Skeletal muscle cell (primary cell): ENCODE results near the gene TMEM253.

Source experiments
- DNase-seq: peaks from one replicate; pipeline ENCODE4 v3.0.0-alpha.2; 2010; ENCODE audit warnings: low read depth
- H3K4me3 ChIP-seq: 2 replicates; pipeline ENCODE4 v1.5.1; 2011; ENCODE audit warnings: low read depth, mild to moderate bottlenecking, control low read depth, low read length, moderate library complexity

Gene TMEM253

GRCh38 chr14:21070083-21070609, 30.7 kb upstream of the TMEM253 start, which contains the start of gene ARHGEF40:
Gene ARHGEF40 (plus strand): TSS chr14:21070304. CDS start chr14:21070397, 93 bp downstream.
- DNase-seq, result no peak
- H3K4me3 ChIP-seq, result peak within 1 kb of the TSS; percentile 74

GRCh38 chr14:21070610-21071224, 30.1 kb upstream of the TMEM253 start:
- H3K4me3 ChIP-seq, result peak overlapping the region; percentile 74
- DNase-seq, result no peak

- peak overlapping the region; percentile 74 for H3K4me3 ChIP-seq
- peak; percentile 97 for DNase-seq
Observed at GRCh38 chr14:21071225-21072030, 29.4 kb upstream of the TMEM253 start.

GRCh38 chr14:21072031-21072473, 28.8 kb upstream of the TMEM253 start:
- DNase-seq, result peak; percentile 92
- H3K4me3 ChIP-seq, result peak overlapping the region; percentile 74

GRCh38 chr14:21072781-21073339, 28.0 kb upstream of the TMEM253 start:
- DNase-seq, result no peak
- no peak overlapping the region for H3K4me3 ChIP-seq

DNA sequence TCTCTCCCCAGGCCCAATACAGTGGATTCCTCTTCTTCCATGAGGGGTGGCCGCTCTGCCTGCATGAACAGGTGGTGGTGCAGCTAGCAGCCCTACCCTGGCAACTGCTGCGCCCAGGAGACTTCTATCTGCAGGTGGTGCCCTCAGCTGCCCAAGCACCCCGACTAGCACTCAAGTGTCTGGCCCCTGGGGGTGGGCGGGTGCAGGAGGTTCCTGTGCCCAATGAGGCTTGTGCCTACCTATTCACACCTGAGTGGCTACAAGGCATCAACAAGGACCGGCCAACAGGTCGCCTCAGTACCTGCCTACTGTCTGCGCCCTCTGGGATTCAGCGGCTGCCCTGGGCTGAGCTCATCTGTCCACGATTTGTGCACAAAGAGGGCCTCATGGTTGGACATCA, 26.9 kb upstream of the TMEM253 start:
- no peak for DNase-seq
- no peak overlapping the region for H3K4me3 ChIP-seq

- H3K4me3 ChIP-seq, result no peak overlapping the region
- DNase-seq, result no peak
Observed at GRCh38 chr14:21074398-21075272, 26.2 kb upstream of the TMEM253 start.

DNA sequence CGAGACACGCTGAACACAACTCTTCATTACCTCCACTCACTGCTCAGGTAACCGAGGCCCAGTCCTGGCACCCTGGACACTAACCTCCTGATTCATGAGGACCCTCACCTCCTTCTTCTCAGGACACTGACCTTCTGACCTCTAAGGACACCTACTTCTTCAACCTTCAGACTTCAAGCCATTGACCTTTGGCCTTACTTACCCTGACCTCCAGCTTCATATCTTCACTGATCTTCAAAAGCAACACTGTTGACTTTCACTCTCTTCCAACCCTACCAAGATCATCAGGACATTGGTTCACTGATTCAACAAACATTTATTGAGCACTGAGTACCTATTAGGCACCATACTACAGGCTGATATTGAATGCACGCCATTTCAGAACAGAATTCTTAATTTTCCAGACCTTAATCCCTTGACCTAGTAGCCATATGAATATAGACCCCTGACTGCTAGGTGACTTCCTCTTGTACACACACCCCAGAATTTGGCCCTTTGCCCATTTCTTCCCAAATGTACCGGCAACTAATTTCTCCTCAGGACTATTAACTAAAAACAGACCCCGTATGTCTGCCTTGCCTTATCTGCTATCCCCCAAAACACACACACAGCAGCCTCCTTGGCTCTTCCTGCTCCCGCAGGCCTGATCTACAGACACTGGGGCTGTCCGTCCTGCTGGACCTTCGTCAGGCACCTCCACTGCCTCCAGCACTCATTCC, 25.0 kb upstream of the TMEM253 start:
- H3K4me3 ChIP-seq, result no peak overlapping the region
- no peak for DNase-seq

DNA sequence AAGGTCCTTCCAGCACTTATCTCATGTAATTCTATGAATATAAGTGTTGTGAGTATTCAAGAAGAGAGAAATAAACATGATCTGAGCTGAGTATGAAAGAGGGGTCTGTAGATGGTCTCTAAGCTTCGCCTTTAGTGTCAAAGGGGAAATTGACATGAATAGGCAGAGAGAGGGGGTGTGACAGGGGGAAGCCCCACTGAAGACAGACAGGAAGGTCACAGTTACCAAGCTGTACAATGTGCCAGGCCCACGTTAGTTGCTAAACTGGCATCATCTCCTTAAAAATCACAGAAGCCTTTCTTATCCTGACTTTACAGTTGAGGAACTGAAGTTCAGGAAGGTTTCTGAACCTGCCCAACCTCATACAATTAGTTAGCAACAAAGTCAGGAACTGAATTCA, 23.2 kb upstream of the TMEM253 start:
- no peak for DNase-seq
- no peak overlapping the region for H3K4me3 ChIP-seq

- DNase-seq, result no peak
- no peak overlapping the region for H3K4me3 ChIP-seq
Observed at GRCh38 chr14:21078287-21078686, 22.6 kb upstream of the TMEM253 start.

GRCh38 chr14:21078726-21079125, 22.1 kb upstream of the TMEM253 start:
- no peak overlapping the region for H3K4me3 ChIP-seq
- DNase-seq, result no peak

DNA sequence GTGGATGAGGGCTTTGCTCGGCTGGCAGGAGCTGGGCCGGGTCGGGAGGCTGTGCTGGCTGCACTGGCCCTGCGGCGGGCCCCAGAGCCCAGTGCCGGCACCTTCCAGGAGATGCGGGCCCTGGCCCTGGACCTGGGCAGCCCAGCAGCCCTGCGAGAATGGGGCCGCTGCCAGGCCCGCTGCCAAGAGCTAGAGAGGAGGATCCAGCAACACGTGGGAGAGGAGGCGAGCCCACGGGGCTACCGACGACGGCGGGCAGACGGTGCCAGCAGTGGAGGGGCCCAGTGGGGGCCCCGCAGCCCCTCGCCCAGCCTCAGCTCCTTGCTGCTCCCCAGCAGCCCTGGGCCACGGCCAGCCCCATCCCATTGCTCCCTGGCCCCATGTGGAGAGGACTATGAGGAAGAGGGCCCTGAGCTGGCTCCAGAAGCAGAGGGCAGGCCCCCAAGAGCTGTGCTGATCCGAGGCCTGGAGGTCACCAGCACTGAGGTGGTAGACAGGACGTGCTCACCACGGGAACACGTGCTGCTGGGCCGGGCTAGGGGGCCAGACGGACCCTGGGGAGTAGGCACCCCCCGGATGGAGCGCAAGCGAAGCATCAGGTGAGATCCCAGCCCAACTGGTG, 19.2 kb upstream of the TMEM253 start:
- no peak overlapping the region for H3K4me3 ChIP-seq
- no peak for DNase-seq

DNA sequence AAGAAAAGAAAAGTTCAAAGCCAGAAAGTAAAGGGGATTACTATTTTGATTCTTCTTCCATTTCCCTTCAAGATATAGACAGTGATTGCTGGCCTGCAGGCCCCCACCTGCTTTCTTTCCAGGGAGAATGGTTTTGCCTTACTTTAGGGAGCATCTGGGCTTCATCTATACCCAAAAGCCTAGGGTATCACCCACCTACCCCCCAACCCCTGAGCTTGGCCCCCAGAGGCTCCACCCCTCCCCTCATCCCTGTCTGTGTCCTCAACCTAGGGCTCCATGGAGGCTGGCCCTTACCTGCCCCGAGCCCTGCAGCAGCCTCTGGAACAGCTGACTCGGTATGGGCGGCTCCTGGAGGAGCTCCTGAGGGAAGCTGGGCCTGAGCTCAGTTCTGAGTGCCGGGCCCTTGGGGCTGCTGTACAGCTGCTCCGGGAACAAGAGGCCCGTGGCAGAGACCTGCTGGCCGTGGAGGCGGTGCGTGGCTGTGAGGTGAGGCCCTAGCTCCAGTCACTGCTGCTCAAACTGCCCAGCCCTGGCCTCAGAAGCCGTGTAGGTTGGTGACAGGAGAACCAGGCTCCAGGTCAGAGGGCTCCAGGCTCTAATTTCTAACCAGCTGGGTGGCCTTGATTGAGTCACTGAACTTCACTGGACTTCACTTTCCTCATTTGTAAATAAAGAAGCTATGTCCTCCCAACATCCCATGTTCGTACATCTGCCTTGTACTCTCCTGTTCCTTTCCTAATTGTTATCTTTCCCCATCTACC, 17.1 kb upstream of the TMEM253 start:
- H3K4me3 ChIP-seq, result no peak overlapping the region
- no peak for DNase-seq

GRCh38 chr14:21084396-21084795, 16.5 kb upstream of the TMEM253 start:
- H3K4me3 ChIP-seq, result no peak overlapping the region
- DNase-seq, result no peak

GRCh38 chr14:21084998-21085853, 15.6 kb upstream of the TMEM253 start:
- DNase-seq, result no peak
- no peak overlapping the region for H3K4me3 ChIP-seq

DNA sequence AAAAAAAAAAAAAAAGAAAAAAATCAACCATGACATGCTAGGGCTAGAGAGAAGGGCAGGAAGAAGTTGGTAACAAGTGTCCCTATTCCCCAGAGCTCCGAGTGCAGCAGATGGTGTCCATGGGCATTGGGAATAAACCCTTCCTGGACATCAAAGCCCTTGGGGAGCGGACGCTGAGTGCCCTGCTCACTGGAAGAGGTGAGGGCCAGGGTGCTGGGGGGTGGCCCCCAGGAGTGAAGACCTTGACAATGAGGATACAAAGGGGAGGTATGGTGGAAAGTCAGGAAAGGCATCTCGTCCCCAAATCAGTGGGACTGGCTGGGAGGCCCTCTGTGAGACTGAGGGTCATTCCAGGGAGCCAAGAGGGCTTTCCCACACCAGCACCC, 14.0 kb upstream of the TMEM253 start:
- no peak overlapping the region for H3K4me3 ChIP-seq
- no peak for DNase-seq
